Memory B cell (primary cell): ENCODE data around the gene IWS1.

Source experiments
- ATAC-seq: fragments of 150-1000 bp; cut with Tn5 transposase; 2 replicates; pipeline ENCODE4 v1.10.0; 2021; ENCODE audit warnings: low read depth, mild to moderate bottlenecking, moderate library complexity
- DNase-seq, 2 donors: peaks; one replicate each; pipeline ENCODE4 v3.0.0; 2022; ENCODE audit warnings: low spot score in 2 of 2
- H3K27ac Mint-ChIP-seq: one replicate; pipeline ENCODE4 v1.8.0; 2022; ENCODE audit warnings: mild to moderate bottlenecking, moderate library complexity, mixed read lengths
- H3K27me3 Mint-ChIP-seq: one replicate; pipeline ENCODE4 v1.8.0; 2022; ENCODE audit warnings: mixed read lengths
- H3K36me3 Mint-ChIP-seq: one replicate; pipeline ENCODE4 v1.8.0; 2022; ENCODE audit warnings: mild to moderate bottlenecking, mixed read lengths
- H3K4me1 Mint-ChIP-seq: one replicate; pipeline ENCODE4 v1.8.0; 2022; ENCODE audit warnings: mixed read lengths
- H3K4me3 Mint-ChIP-seq: one replicate; pipeline ENCODE4 v1.8.0; 2022; ENCODE audit warnings: mild to moderate bottlenecking, moderate library complexity, mixed read lengths
- H3K9me3 Mint-ChIP-seq: one replicate; pipeline ENCODE4 v1.8.0; 2022; ENCODE audit warnings: mixed read lengths

The IWS1 gene

GRCh38 chr2:127479219-127479825, 47.0 kb downstream of the IWS1 start:
- no peaks in the 10 kb centered on the region for H3K27me3 Mint-ChIP-seq
- peaks cover 18% of the 10 kb centered on the region for H3K36me3 Mint-ChIP-seq
- no peak overlapping the region for H3K4me3 Mint-ChIP-seq
- DNase-seq = peak in 1 of 2 donors; percentile 43
- ATAC-seq = peak; percentile 66
- H3K4me1 Mint-ChIP-seq = peaks cover 4% of the 10 kb centered on the region
- peaks cover 7% of the 10 kb centered on the region for H3K9me3 Mint-ChIP-seq
- no peak overlapping the region for H3K27ac Mint-ChIP-seq

- Mint-ChIP-seq H3K4me3 (no peak overlapping the region), H3K27ac (no peak overlapping the region)
- ATAC-seq = no peak
Measured at GRCh38 chr2:127475788-127476187, 50.5 kb downstream of the IWS1 start.

GRCh38 chr2:127472268-127472667, 54.0 kb downstream of the IWS1 start:
- H3K36me3 Mint-ChIP-seq = peaks cover 22% of the 10 kb centered on the region
- H3K9me3 Mint-ChIP-seq = peaks cover 7% of the 10 kb centered on the region
- DNase-seq (no peak), ATAC-seq (no peak)
- no peaks in the 10 kb centered on the region for H3K27me3 Mint-ChIP-seq
- H3K4me1 Mint-ChIP-seq = peaks cover 2% of the 10 kb centered on the region
- no peak overlapping the region for H3K4me3 Mint-ChIP-seq
- H3K27ac Mint-ChIP-seq = no peak overlapping the region

More at GRCh38 chr2:127475788-127476187, 50.5 kb downstream of the IWS1 start:
- Mint-ChIP-seq H3K27me3 (no peaks in the 10 kb centered on the region), H3K4me1 (peaks cover 5% of the 10 kb centered on the region), H3K9me3 (peaks cover 7% of the 10 kb centered on the region), H3K36me3 (peaks cover 12% of the 10 kb centered on the region)
- no peak for DNase-seq

- no peaks in the 10 kb centered on the region for H3K27me3 Mint-ChIP-seq
- no peak for ATAC-seq
- H3K27ac Mint-ChIP-seq = no peak overlapping the region
- DNase-seq = no peak
- peaks cover 24% of the 10 kb centered on the region for H3K36me3 Mint-ChIP-seq
- H3K4me3 Mint-ChIP-seq = no peak overlapping the region
- H3K9me3 Mint-ChIP-seq = peaks cover 7% of the 10 kb centered on the region
- H3K4me1 Mint-ChIP-seq = peaks cover 2% of the 10 kb centered on the region
Measured at GRCh38 chr2:127471286-127471988, 54.9 kb downstream of the IWS1 start.

GRCh38 chr2:127469974-127470373, 56.3 kb downstream of the IWS1 start:
- Mint-ChIP-seq H3K4me1 (peaks cover 2% of the 10 kb centered on the region), H3K4me3 (no peak overlapping the region), H3K27me3 (no peaks in the 10 kb centered on the region), H3K9me3 (no peaks in the 10 kb centered on the region), H3K36me3 (peaks cover 16% of the 10 kb centered on the region), H3K27ac (no peak overlapping the region)
- DNase-seq (no peak), ATAC-seq (no peak)

GRCh38 chr2:127469051-127469450, 57.2 kb downstream of the IWS1 start:
- no peak for ATAC-seq
- Mint-ChIP-seq H3K27ac (no peak overlapping the region), H3K36me3 (peaks cover 15% of the 10 kb centered on the region), H3K9me3 (no peaks in the 10 kb centered on the region), H3K4me3 (no peak overlapping the region), H3K4me1 (no peaks in the 10 kb centered on the region), H3K27me3 (no peaks in the 10 kb centered on the region)
- no peak for DNase-seq

GRCh38 chr2:127465258-127465657, 61.0 kb downstream of the IWS1 start:
- H3K4me1 Mint-ChIP-seq = no peaks in the 10 kb centered on the region
- H3K27ac Mint-ChIP-seq = no peak overlapping the region
- H3K27me3 Mint-ChIP-seq = no peaks in the 10 kb centered on the region
- H3K9me3 Mint-ChIP-seq = no peaks in the 10 kb centered on the region
- H3K4me3 Mint-ChIP-seq = no peak overlapping the region
- no peak for DNase-seq
- H3K36me3 Mint-ChIP-seq = peaks cover 16% of the 10 kb centered on the region
- ATAC-seq = no peak

GRCh38 chr2:127464470-127465257, 61.6 kb downstream of the IWS1 start:
- ATAC-seq = no peak
- peaks cover 16% of the 10 kb centered on the region for H3K36me3 Mint-ChIP-seq
- no peaks in the 10 kb centered on the region for H3K27me3 Mint-ChIP-seq
- DNase-seq = no peak
- H3K4me3 Mint-ChIP-seq = no peak overlapping the region
- H3K27ac Mint-ChIP-seq = no peak overlapping the region
- H3K4me1 Mint-ChIP-seq = no peaks in the 10 kb centered on the region
- no peaks in the 10 kb centered on the region for H3K9me3 Mint-ChIP-seq

- no peaks in the 10 kb centered on the region for H3K4me1 Mint-ChIP-seq
- ATAC-seq (no peak), DNase-seq (no peak)
- H3K36me3 Mint-ChIP-seq = peaks cover 11% of the 10 kb centered on the region
- H3K27me3 Mint-ChIP-seq = no peaks in the 10 kb centered on the region
- no peaks in the 10 kb centered on the region for H3K9me3 Mint-ChIP-seq
- no peak overlapping the region for H3K27ac Mint-ChIP-seq
- H3K4me3 Mint-ChIP-seq = no peak overlapping the region
Measured at GRCh38 chr2:127463155-127463991, 62.9 kb downstream of the IWS1 start.

GRCh38 chr2:127462461-127462860, 63.8 kb downstream of the IWS1 start:
- ATAC-seq (no peak), DNase-seq (no peak)
- Mint-ChIP-seq H3K4me3 (no peak overlapping the region), H3K27ac (no peak overlapping the region), H3K4me1 (peaks cover 4% of the 10 kb centered on the region), H3K36me3 (peaks cover 8% of the 10 kb centered on the region), H3K9me3 (no peaks in the 10 kb centered on the region), H3K27me3 (no peaks in the 10 kb centered on the region)

GRCh38 chr2:127456960-127457359, 69.3 kb downstream of the IWS1 start:
- Mint-ChIP-seq H3K27ac (no peak overlapping the region), H3K9me3 (no peaks in the 10 kb centered on the region), H3K4me3 (no peak overlapping the region), H3K27me3 (no peaks in the 10 kb centered on the region), H3K4me1 (peaks cover 7% of the 10 kb centered on the region), H3K36me3 (peaks cover 13% of the 10 kb centered on the region)
- DNase-seq = no peak
- ATAC-seq = no peak

GRCh38 chr2:127455566-127456493, 70.5 kb downstream of the IWS1 start:
- no peak for ATAC-seq

More at GRCh38 chr2:127455566-127456493, 70.5 kb downstream of the IWS1 start:
- Mint-ChIP-seq H3K27me3 (no peaks in the 10 kb centered on the region), H3K4me1 (peaks cover 7% of the 10 kb centered on the region), H3K4me3 (no peak overlapping the region), H3K36me3 (peaks cover 11% of the 10 kb centered on the region), H3K27ac (no peak overlapping the region), H3K9me3 (no peaks in the 10 kb centered on the region)
- no peak for DNase-seq
